Activated gamma-delta T cell treated with Interleukin-2 at 50 U/mL for 16 hours (primary cell): ENCODE measurements around the gene MED13L.
A peak's percentile ranks its signal among the peaks of the same experiment; 100 is the strongest.

Experiments
- DNase-seq: peaks from one replicate; pipeline ENCODE4 v3.0.0-alpha.2; 2020

The MED13L gene

DNA sequence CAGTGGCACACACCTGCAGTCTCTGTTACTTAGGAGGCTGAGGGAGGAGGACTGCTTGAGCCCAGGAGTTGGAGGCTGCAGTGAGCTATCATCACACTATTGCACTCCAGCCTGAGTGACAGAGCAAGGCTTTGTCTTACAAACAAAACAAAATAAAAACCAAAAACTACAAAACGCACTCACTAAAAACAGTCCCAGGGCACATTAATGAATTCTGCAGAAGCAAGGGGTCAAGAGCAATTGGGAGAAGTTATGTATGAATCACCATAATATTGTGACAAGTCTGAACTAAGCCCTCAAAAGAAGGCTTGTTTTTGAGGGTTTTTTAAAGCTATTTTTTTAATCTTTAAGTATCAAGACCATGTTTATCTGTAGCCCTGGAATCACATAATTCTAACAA, 201.1 kb downstream of the MED13L start:
- DNase-seq = no peak

DNA sequence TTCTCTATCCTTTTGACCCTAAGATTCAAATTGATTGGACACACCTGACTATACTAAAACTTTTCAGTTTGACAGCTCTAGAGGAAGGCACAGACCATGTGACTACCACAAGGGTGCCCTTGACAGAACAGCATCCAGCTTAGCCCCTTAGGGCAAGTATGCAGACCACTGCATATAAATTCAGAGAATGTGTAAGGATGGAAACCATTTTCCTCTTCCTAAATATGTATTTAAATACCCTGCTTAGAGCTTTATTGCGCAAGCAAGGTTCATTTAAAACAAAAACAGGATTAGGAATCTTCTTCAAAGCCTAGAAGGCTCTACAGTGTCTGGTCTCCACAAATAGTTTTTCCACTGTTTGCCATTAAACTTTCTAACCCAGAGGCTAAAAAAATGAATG, 202.8 kb downstream of the MED13L start:
- no peak for DNase-seq

DNA sequence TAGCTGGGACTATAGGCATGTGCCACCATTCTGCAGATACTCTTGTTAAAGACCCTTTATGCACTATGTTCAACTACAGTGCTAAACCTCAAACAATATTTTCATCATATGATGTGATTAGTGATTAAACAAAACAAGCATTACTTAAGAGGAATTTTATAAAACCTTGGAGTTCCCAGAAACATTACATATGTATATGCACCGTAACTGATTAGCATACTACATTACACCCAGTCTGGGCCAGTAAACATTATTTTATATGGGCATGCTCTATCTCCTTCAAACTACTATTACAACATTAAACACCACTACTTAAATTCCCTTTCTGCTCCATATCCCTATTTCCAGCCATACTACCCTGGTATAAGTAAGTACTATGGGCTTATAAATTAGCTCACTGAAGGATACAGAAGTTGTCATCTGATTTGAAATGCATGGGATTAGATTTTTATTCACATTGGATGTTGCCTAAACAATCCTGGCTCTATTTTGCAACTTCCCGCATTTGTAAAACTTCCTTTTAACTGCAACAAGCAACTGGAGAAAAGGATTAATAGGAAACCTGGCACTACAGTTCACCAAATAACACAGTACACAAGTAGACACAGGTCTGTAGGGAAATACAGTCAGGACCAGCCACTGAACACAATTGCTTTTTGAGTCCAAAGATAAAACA, 205.8 kb downstream of the MED13L start:
- no peak for DNase-seq

DNA sequence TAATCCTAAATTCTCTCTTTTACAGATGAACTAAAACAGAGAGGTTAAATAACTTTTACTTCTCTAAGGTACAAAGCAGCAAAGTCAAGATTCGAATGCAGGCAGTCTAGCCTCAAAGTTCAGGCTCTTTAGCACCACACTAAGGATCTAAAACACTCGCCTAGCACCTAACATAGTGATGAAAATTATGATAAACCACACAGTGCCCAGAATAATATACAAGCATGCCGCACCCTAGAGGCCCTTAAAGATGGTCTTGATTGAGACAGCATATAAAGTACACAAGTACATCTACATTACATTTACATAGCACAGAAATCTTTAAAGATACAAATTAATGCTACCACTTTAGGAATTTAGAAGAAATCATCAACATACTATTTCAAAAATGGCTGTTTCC, 207.0 kb downstream of the MED13L start:
- no peak for DNase-seq

DNA sequence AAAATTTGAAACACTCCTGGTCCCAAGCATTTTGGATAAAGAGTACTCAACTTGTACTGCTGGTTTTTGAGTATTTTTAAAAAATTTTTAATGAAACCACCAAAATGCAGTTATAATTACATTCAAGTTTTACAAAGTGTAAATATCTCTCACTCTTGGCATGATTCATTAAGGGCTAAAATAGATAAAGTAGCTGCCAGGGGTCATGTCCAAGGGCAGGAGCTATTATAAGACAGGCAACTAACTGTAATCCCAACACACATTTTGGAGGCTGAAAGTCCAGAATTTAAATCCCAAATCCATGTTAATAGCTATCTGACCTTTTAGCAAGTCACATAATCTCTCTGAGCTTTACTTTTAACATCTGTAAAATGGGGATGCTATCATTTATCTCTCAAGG, 207.6 kb downstream of the MED13L start:
- DNase-seq = no peak

DNA sequence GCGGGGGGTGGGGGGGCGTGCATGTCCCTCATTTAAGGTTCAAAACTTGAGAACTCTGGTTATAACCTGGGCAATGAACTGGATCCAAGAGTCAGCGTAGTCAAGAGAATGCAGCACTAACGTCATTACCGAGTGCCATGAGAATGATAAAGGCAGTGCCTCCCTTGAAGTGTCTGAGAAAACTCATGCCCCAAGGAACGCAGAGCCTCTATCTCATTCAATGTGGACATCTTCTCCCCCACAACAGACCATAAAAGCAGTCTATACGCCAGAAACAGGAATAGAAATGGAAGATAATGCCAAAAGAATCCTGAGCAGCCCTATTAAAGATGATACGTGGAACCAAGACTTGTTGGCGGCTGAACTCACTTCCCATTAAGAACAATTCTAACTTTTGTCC, 208.6 kb downstream of the MED13L start:
- DNase-seq = no peak

DNA sequence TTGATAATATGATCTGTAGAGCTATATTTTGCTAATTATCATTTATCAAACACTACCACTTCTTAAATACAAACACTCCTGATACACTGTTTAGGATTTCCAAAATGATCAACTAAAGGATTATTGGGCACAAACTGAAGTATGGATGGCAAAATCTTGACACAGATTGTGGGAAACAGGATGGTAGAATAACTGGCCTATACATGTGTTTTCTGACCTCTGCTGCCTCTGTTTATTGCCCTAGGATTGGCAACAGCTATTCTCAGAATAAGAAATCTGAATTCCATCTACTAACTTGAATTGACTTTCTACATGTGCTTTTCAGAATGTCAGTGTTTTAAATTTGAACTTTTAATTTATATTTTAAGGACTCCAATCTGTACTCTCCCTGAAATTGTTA, 209.1 kb downstream of the MED13L start:
- DNase-seq = no peak

DNA sequence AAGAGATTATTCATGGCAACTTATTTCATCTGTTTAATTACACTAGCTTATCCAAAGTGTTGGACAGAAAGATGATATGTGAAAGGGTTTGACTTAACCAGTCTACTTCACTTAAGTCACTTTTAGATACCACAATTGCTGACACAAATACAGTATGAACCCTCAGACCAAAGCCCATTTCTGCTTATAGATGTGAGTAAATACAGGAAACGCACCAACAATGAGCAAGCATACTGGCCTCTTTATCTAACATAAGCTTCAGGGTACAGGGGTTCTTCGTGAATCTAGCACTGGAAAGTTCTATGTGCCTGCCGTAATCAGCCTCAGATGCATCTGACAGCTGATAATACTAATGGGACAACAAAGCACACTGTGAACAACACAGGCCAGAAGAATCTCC, 209.6 kb downstream of the MED13L start:
- DNase-seq = no peak

DNA sequence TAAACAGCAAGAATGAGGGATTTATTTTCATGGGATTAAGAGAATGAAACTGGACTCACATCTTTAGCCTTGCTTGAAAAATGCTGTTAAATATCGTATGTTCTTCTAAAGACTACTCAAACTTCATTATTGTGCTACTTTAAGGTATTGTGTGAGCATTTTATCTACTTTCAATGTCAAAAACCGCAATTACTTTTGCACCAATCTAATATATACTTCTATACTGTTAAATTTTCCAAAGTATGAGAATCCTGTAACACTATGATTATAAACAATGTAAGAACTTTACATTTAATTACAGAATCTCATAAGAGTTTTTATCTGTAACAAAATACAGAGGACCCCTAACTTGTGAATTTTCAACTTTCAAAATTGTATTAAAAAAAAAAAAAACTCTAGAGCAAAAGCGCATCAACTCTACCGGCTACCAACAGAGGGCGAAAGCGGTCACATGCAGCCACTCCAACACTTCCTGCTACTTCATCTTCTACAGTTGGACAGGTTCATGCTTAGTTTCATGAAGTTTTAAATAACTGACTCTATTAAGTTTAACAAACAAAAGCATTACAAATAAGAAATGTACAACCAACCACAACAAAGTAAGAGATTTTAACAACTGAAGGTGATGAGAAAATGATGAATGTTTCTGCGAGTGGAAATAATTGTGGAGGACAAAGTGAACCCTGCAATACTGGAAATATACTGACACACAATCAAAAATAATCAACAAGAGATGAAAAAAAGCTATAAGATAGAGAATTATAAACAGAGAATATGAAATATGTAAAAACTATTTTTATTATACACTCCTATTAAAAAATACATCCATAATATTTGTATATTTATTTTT, 210.9 kb downstream of the MED13L start:
- peak; percentile 52 for DNase-seq

DNA sequence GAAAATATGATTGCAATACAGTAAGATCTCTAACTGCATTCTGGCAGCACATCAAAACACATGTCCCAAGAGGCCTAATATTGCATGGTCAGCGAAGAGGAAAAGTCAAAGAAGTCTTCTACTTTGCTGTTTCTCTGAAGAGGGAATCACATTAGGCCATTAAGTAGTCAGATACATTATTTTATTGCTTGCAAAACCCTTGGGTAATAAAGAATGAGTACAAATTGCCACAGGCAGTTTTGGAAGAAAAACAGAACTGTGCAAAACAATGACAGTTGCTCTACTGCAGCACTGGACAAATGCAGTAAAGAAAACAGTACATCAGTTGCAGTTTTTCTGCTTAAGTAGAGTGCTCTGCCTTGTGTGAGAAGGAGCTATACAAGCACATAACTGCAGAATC, 211.9 kb downstream of the MED13L start:
- DNase-seq = no peak

DNA sequence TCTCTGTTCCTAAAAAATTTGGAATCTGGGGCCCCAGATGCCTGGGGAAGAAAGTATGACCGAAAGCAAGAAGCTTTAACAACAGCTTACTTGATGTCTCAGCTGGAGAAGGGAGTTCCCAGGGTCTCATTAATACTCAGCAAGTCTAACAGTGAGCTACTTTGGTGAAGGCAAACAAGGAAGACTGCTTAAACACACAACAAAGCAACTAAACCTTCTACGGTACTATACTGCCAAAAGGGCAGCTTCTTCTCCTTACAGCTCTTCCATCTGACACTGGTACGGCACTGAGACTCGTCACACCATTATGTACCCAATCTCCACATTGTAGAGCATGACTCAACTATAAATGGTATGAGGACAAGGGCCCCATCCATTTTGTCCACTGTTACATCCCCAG, 213.0 kb downstream of the MED13L start:
- DNase-seq = no peak

DNA sequence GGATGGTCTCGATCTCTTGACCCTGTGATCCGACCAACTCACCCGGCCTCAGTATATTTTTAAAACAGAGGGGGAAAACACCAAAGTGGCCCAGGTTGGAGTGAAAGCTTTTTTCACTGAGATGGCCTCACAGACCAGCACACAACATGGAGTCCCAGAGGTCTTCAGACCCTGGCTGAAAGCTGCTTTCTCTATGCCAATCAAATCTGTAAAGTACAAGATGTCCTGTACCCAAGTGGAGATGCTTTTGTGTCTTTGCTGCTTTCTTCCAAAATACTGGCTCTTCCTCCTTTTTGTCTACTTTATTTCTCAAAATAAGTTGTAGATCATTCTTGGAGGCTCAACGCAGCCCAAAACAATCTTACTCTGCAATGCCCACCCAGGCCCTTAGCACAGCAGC, 214.8 kb downstream of the MED13L start:
- DNase-seq = no peak

DNA sequence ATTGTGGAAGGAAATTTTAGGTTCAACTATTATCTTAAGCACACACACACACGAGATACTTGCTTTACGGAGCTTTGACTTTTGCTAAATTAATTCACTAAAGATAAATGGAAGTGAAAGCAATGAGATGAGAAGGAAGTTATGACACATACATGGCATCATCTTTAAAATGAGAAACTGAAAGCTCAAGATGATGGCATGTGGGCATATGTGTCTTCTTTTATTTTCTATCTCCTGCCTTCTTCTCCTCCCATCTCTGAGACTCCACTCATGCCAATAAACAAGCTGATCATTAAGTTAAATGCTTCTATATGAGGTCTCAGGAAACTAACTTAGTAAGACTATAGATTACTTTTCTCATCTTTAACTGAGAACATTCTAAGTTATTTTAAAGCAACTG, 216.7 kb downstream of the MED13L start:
- DNase-seq = no peak

DNA sequence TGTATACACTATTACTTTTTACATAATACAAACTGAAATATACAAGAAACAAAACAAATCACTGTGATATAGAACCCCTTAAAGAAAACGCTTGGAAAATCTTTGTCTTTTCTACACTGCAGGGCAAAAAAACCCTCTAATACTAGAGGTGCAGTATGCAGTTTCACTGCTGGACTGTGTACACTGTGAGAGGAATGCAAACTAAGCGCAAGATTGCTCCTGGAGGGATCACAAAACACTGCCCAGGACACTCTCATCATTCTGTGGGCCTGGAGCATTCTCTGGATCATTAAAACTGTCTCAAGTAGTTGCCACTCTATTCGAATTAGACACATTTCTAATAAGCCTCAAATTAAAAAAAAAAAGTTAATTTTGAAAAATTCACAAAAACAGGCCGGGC, 217.6 kb downstream of the MED13L start:
- no peak for DNase-seq

DNA sequence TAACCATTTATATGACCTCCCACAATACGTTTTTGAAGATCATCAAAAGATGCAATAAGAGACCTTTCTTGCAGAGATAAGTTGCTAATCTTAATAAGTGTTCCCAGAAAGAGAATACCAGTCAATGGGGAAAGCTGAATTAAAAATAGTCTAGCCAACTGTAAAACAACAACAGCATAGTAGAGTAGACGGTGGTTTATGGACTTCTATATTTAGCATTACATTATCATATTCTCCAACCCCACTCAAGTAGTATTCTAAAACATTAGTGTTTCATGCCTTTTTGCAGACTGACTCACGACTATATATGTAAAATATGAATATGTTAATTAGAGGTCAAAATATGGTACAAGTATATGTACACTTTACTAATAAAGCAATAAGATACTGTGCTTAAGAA, 218.9 kb downstream of the MED13L start:
- DNase-seq = no peak

DNA sequence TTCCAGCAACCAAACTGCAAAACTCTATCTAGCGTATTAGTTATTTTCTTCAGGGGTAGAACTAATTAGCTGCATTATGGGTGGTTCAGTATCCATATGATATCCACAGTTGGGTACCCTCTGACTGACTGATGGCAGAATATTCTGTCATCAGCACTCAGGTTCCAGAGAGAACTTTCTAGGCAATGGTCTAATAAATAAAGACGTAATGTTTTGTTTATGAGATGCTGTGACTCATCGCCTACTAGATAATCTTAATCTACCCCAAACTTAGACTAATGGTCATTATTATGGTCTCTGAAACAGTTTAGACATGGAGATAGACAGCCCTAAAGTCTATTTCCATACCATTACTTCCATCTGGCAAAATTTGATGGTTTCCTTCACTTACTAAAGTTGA, 220.1 kb downstream of the MED13L start:
- DNase-seq = no peak

DNA sequence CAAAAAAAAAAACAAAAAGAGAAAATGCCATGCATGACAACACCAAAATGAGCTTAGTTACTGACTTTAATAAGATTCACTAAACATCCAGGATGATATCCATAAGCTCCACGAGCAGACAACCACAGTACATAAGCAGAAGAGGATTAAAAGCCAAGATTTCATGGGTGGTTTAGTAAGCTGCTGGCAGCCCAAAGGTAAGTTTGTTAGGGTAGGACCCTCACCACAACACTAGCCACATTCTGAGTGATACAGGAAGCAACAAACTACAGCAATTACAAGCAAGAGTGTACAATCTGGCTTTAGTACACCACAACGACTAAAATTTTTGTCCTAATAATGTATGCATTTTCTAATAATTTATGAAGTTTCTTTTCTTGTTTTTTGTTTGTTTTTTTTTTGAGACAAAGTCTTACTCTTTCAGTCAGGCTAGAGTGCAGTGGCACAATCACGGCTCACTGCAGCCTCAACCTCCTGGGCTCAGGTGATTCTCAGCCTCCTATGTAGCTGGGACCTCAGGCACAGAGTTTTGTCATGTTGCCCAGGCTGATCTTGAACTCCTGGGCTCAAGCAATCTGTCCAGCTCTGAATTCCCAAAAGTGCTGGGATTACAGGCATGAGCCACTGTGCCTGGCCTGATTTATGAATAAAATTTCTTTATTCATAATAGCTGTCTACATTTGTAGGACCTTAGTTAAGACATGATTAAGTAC, 221.4 kb downstream of the MED13L start:
- no peak for DNase-seq

DNA sequence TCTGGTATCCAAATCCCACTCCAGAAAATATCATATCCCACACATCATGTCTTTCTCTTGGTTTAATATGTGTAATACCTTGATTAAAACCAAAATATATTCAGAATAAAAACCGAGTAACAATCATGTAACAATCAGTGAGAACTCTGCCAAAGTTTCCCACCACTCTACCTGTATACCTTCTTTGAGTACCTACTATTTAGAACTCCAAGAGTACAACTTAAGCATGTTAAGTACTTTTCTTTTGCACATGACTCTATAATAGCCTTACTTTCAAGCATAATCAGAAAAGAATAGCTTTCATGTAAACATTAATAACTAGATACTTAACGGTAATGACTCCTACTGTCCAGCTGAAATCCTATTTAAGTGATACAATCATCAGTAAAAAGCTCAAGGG, 223.2 kb downstream of the MED13L start:
- no peak for DNase-seq

DNA sequence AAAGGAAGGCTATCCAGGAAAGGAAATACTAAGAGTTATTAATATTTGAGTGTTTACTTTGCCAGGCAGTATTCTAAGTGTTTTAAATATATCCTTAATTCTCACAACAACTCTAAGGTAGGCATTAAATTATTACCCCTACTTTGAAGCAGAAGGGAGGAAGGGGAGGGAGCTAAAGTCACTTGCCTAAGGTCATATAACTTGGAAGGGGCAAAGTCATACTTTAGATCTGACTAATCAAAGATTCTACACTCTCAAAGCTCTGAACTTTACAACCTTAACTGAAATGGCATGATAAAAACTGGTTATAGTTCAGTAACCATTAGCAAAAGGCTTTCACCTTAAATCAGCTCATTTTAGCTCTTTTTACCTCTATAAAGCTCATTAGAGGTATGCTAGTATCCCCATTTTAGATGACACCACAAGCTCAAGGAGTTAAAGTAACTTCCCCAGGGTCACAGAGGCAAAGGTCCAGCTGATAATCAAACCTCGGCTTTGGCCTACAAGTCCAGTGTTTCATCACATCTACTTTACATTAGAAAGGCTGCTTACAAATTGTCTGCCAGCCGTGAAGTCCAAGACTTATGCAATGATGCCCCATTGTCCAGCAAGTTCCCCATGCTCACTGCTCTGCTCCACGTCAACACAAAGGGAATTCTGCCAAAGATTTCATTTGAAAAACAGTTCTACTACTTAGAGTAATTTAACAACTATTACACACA, 223.9 kb downstream of the MED13L start:
- no peak for DNase-seq

DNA sequence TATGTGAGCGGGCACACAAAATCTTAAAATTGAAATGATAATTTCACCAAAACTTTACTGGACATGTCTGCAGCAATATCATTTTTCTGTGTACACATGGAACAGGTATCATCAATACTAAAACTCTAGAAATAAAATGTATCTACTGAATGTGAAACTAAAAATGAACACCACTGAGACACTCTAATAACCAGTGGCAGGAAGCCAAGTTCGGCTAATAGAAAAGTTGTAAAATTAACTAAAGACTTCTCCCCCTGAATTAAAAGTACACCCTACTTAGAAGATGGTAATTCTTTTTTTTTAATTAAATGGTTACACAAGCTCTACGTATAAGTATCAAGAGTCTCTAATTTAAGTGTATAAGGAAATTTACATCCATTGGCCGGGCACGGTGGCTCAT, 227.2 kb downstream of the MED13L start:
- no peak for DNase-seq

DNA sequence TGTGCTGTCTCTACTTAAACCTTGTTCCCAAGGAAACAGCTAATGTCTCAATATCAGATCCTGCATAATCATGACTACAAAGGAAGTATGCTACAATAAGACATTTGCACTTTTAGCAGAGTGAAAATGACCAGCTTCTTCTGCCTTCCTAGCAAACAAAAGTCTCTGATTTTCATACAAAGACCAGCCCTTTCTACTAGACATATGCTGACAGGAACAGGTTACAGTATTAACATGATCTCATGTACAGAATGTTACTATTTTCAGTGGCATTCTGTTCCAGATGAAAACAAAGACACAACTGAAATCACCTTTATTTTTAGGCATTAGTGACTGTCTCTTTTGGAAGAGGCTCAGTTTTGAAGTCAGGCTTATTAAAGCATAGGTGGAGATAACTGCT, 228.6 kb downstream of the MED13L start:
- no peak for DNase-seq

DNA sequence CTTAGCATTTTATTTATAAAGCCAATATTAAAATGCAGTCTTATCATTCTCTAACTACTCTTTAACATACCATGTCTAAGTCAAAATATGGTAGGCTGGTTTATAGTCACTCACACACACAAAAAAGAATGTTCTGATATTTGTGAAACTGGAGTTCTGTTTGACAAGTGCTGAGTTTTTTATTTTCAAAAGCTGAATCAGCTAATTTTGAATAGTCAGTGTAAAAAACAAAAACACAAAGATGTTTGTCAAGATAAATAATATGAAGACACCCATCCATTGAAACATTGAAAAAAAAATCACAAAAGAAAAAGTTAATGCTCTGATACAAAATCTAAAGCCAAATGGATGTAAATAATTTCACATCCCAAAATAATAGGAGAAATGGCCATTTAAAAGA, 231.5 kb downstream of the MED13L start:
- no peak for DNase-seq

DNA sequence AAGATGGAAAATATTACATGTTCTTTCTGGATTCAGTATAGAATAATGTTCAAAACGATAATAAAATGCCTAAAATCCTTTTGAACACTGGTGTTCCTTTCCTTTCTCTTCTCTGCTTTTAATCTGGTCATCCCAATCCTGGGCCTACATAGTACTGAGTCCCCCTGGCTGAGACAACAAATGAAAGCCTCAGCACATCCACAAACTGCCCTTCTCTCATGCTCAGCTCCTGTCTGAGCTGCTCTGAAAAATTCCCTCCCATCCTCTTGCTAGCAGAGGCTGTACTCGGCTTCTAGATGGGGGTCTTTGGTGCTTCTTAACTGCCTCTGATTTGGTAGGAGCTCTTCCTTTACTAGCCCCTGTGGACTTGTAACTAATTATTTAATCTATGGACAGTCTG, 232.3 kb downstream of the MED13L start:
- DNase-seq = no peak
